Measurements from ENCODE around the gene PCP2. TPM values are rescaled to one million over a fixed set of nuclear protein-coding genes. Genes with fewer than 3 reads are reported as not detected.
A peak's percentile ranks its signal among the peaks of the same experiment; 100 is the strongest.

Gene PCP2
- not detected in 2 replicates for total RNA-seq

GRCh38 chr19:7633698-7634097, at the start of gene PCP2:
PCP2 (minus strand) TSS chr19:7633719; CDS start chr19:7633457, 262 bp downstream.
- DNase-seq (ENCODE audit: low read depth in 2 of 2), result no peak

- no peak for DNase-seq (ENCODE audit: low read depth in 2 of 2)
These were observed 48.8 kb upstream of the PCP2 start for GRCh38 chr19:7682175-7682855.

DNA sequence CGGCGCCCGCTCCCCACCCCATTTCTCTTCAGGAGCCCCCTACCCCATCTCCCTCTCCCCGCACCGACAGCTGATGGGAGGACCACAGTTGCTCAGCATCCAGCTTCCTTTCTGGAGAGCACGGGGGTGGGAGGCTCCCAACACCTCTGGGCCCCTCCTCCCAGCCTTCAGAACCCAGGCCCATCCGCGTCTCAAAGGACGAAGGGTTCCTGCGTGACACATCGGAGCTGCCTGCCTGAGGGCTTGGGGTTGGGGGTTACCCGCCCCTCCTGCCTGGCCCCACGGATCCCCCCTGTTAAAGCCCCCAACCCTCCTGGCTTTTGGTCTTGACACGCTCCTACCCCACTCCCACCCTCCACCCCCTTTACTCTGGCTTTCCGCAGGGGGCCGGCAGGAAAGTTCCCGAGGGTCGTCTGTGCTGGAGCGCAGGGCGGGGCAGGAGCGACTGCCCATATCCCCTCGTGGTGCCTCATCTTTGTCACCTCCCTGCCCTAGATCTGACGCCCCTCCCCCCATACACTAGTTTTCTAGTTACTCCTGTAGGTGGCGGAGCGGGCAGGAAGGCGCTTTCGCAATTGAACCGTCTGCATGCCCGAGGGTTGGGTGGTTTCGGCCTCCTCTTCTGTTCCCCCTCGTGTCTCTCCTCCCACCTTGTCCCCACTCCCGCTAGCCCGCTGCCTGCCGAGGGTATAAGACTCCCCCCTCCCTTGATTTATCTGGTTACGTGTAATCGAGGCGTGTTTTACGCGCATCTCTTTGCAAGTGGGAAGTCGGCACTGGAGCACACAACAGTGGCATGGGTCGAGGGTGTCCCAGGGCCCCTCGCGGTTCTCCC, 48.0 kb upstream of the PCP2 start:
- peak; percentile 72 to 83 for DNase-seq (ENCODE audit: low read depth in 2 of 2)

DNA sequence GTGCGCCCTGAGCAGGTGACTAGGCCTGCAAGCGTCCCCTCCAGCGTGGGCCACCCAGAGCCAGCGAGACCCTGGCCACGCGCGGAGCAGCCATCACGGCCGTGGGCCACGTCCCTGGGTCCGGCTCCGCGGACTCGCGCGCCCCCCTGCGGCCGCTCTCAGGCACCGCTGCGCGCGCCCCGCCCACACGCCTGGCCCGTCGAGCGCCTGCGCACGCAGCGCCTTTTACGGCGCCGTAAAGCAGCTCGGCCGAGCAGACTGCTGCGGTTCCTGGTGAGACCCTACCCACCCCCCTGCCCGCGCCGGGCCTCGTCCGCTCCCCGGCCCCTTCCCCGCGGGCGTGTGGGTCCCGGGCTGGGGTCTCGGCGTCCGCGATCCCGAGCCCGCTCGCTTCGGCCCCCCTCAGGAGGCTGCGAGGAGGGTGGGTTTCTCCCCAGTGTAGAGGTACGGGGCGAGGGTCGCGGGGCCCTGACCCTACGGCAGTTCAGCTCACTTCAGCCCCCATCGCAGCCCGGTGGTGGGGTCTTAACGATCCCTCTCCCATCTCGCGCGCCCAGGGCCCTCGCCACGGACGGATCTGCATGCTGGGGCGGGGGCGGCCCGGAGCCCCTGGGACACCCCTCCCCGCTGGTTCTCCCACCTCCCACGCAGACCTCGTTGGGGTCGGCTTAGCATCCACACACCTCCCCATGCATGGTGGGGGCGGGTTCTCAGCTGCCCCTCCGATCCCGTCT, 47.3 kb upstream of the PCP2 start, which contains the start of gene TRAPPC5:
TRAPPC5 (plus strand) TSS at position 228 of the 734 bp plus-strand sequence. CDS start 1,421 bp downstream, outside the sequence.
- DNase-seq (ENCODE audit: low read depth in 2 of 2), result peak; percentile 84 to 90

GRCh38 chr19:7679771-7680605, 46.5 kb upstream of the PCP2 start:
- DNase-seq (ENCODE audit: low read depth in 2 of 2), result no peak

- DNase-seq (ENCODE audit: low read depth in 2 of 2), result peak; percentile 24 to 44
These were observed 45.6 kb upstream of the PCP2 start for GRCh38 chr19:7678971-7679751.

DNA sequence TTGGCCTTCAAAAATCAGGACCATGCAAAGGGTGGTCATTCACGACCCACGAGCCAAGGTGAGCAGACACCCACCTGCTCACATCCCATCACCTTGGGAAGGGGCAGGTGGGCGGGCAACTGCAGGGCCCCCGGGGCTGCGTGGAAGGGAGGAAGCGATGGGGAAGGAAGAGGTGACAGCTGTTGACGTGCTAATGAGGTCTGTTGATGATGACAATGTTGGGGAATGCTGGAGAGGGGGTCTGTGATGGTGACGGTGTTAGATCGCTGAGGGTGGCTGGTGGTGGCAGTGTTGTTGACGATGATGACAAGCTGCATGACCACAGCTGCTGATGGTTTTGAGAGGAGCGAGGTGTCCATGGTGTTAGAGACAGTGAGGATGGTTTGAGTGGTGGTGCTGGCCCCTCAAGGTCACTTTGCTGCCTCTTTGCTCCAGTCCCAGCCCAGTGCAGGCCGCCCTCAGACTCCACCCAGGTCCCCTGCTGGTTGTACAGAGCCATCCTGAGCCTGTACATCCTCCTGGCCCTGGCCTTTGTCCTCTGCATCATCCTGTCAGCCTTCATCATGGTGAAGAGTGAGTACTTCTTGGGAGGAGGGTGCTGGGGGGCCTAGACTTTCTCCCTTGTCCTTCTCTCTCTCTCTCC, 44.3 kb upstream of the PCP2 start:
- DNase-seq (ENCODE audit: low read depth in 2 of 2), result no peak

GRCh38 chr19:7676854-7677253, 43.3 kb upstream of the PCP2 start, which contains the start of gene MCEMP1:
MCEMP1 (plus strand) TSS chr19:7677090; CDS start chr19:7677121, 31 bp downstream.
- DNase-seq (ENCODE audit: low read depth in 2 of 2), result no peak

DNA sequence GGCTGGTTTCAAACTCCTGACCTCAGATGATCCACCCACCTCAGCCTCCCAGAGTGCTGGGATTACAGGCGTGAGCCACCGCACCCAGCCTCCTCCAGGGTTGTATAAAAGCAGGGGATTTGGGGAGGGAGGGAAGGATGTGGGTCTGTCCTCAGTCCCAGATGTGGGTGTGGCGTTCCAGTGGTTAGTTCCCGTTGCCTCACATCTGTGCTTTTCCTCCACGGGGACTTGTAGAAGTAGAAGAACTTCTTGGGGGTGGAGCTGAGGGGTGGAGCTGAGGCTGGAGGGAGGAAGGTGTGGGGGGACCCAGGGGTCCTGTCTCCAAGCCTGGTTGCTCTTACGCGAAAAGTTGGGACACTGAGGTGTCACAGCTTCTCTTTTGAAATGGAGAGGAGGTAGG, 42.9 kb upstream of the PCP2 start:
- no peak for DNase-seq (ENCODE audit: low read depth in 2 of 2)

GRCh38 chr19:7674010-7675005, 40.8 kb upstream of the PCP2 start:
- peak; percentile 21 to 58 for DNase-seq (ENCODE audit: low read depth in 2 of 2)

GRCh38 chr19:7672522-7672921, 39.0 kb upstream of the PCP2 start:
- no peak for DNase-seq (ENCODE audit: low read depth in 2 of 2)

DNA sequence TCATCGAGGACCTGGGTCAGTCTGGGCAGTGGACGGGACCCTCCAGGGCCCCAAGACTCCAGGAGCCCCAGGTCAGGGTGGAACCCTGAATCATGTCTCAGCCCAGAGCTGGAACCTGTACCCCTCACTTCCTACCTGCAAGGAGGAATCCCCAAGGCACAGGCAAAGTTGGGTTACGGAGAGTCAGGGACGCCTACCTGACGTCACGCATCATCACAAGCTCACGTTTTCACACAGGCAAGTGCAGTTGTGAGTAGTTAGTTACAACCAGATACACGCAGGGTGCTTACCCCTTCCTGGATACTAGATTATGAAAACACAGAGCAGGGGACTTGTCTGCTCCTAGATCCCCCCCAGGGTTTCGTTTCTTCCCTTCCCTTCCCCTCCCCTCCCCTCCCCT, 37.3 kb upstream of the PCP2 start:
- DNase-seq (ENCODE audit: low read depth in 2 of 2), result no peak

GRCh38 chr19:7670150-7670783, 36.7 kb upstream of the PCP2 start:
- no peak for DNase-seq (ENCODE audit: low read depth in 2 of 2)

DNA sequence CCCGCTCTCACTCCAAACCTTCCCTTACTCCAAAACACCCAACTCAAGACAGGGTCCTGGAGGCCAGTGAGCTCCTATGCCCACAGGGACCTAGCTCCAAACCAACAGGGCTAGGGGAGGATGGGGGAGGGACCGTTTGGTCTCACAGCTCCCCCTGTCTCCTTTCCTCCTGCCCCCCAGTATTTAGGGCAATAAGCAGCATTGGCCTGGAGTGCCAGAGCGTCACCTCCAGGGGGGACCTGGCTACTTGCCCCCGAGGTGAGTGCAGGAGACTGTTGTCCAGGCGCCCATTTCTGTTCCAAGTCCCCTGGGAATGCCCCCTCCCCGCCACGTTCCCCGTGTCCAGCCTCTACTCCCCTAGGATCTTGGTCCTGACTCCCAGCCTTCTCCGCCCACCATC, 36.1 kb upstream of the PCP2 start:
- DNase-seq (ENCODE audit: low read depth in 2 of 2), result no peak

DNA sequence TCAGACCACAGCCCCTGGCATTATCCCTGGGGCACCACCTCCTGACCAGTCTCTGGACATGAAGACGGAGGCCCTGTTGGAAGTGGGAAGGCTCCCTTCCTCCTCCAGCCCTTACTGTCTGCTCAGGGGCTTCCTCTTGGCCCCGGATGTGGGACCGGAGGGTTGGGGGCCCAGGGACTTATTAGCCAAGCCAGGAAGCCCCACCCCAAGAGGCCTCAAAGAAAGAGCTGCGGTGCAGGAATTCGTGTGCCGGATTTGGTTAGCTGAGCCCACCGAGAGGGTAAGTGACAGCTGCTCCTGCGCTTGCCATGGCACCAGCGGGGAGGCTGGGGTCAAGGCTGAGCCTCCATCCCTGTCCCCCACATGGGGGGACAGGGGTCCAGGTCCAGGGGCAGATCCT, 35.3 kb upstream of the PCP2 start, which contains the start of gene RETN:
RETN (plus strand) TSS at position 208 of the 400 bp plus-strand sequence. CDS start 278 bp downstream, outside the sequence.
- DNase-seq (ENCODE audit: low read depth in 2 of 2), result no peak

- peak in 1 of 2 donors; percentile 38 for DNase-seq (ENCODE audit: low read depth in 2 of 2)
These were observed 31.6 kb upstream of the PCP2 start for GRCh38 chr19:7665076-7665475.

DNA sequence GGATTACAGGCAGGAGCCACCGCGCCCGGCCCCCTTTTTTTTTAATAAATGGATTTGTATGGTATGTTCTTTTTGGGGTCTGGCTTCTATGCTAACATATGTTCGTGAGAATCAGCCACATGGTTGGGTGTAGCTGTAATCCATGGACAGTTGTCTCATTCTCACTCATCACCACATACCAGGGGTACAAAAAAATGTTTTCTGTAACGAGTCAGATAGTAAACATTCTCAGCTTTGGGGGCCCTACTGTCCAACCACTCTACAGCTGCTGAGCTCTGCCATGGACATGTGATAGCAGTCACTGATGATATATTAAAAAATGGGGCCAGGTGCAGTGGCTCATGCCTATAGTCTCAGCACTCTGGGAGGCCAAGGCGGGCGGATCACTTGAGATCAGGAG, 30.2 kb upstream of the PCP2 start:
- DNase-seq (ENCODE audit: low read depth in 2 of 2), result no peak

GRCh38 chr19:7662657-7663056, 29.1 kb upstream of the PCP2 start:
- DNase-seq (ENCODE audit: low read depth in 2 of 2), result no peak
